Right lobe of liver (tissue), 6 donors: Measurements from ENCODE around the gene XIST. TPM values are rescaled to one million over a fixed set of nuclear protein-coding genes. Genes with fewer than 3 reads are reported as not detected.
"Not testable (repeated sequence)": the region's sequence is repeated elsewhere in the genome, so short reads cannot be mapped to it uniquely, and the experiment has no call there.

Experiments used
- ATAC-seq, 4 donors: fragments of 200-7000 bp; cut with Tn5 transposase; one replicate each; pipeline ENCODE4 v1.9.1; 2020; ENCODE audit warnings: mild to moderate bottlenecking in 4 of 4, moderate library complexity in 4 of 4
- DNase-seq, 3 donors: peaks; one replicate each; pipeline ENCODE4 v3.0.0-alpha.2; 2020
- H3K27ac ChIP-seq, 3 donors: fragments of 200-600 bp; one replicate each; pipeline ENCODE4 v1.8.0; 2022
- H3K27me3 ChIP-seq, 2 donors: fragments of 200-600 bp; one replicate each; pipeline ENCODE4 v1.8.0; 2022
- H3K36me3 ChIP-seq, 4 donors: fragments of 200-600 bp; sonication (generic) in 1 of 4; one replicate each; pipeline versions ENCODE4 v1.5.1 to v1.8.0; 2017 to 2022; ENCODE audit warnings: control low read depth in 1 of 4
- H3K4me1 ChIP-seq, 4 donors: fragments of 200-600 bp; sonication (generic) in 1 of 4; one replicate each; pipeline versions ENCODE4 v1.5.1 to v1.8.0; 2017 to 2022; ENCODE audit warnings: control low read depth in 1 of 4
- H3K4me3 ChIP-seq, 3 donors: fragments of 200-600 bp; one replicate each; pipeline ENCODE4 v1.8.0; 2022
- H3K9me3 ChIP-seq, 4 donors: fragments of 200-600 bp; sonication (generic) in 1 of 4; one replicate each; pipeline versions ENCODE4 v1.5.1 to v1.8.0; 2017 to 2022; ENCODE audit warnings: control low read depth in 1 of 4
- CTCF ChIP-seq, 4 donors: fragments of 200-600 bp in 3 of 4; fragments of 450-650 bp in 1 of 4; IDR thresholded peaks; one replicate each; pipeline versions ENCODE4 v1.5.1 to v1.8.0; 2016 to 2022; ENCODE audit warnings: antibody characterized with exemption in 4 of 4, mild to moderate bottlenecking in 2 of 4
- POLR2A ChIP-seq: fragments of 450-650 bp; IDR thresholded peaks from one replicate; pipeline ENCODE4 v1.6.1; 2017; ENCODE audit warnings: antibody characterized with exemption, mild to moderate bottlenecking
- WGBS: methylation state at CpG from one replicate; pipeline ENCODE4 v1.1.6; 2018; ENCODE audit warnings: low coverage, low lambda C conversion rate; ENCODE audit not compliant: insufficient coverage; ENCODE audit errors: missing lambda C conversion rate; 5-methylcytosine and 5-hydroxymethylcytosine counted together
- intact Hi-C, 2 donors: fragments of 100-400 bp; cut with DNase I; formaldehyde crosslinking; loops; one replicate each; pipeline versions ENCODE4 v1.11.2 to v1.14.1; 2022
- small RNA-seq, 2 experiments: library from RNA; depleted of rRNA; stranded (forward); fragments of <200 nt; gene quantifications; one replicate each; pipeline ENCODE3, GENCODE V24; 2016
- total RNA-seq, 6 experiments: library from RNA; depleted of rRNA in 2 of 6; stranded (reverse); fragments of >200 nt in 2 of 6; fragmentation: NEBNext Ultra II Directional in 3 of 6; extraction: Animal tissue kit (Norgen Biotek cat#: 25700) in 3 of 6; gene quantifications; one replicate each; pipeline versions ENCODE4 v1.1.0 to v1.2.4, GENCODE V29; 2016 to 2023
- donor health status: DM: no; HTN: yes; CAD: no.
- donor health status: DM: no; HTN: no; CAD: no.
- donor health status: DM: no; HTN: no; CAD: no.
- donor health status: DM: no; HTN: yes; CAD: no.
- donor health status: DM: no; HTN: yes; CAD: no.

Gene XIST
- total RNA-seq, 6 experiments from 2014 or later, result 0.11 to 178 (median 99.4) TPM

- H3K4me3 ChIP-seq, result no peak overlapping the region
- intact Hi-C loops, result no loop called here
- no peaks in the 10 kb centered on the region for H3K4me1 ChIP-seq
- no peaks in the 10 kb centered on the region for H3K9me3 ChIP-seq
- ATAC-seq, result no peak
- H3K36me3 ChIP-seq, result no peaks in the 10 kb centered on the region
- TF ChIP-seq CTCF (IDR thresholded peaks at IDR 0.05) (no peak), POLR2A (no peak)
- no peak for DNase-seq
- H3K27ac ChIP-seq, result no peak overlapping the region
- H3K27me3 ChIP-seq, result no peaks in the 10 kb centered on the region
Observed at GRCh38 chrX:73812256-73812655, 40.3 kb downstream of the XIST start.

GRCh38 chrX:73804109-73804508, 48.4 kb downstream of the XIST start:
- H3K27ac ChIP-seq, H3K36me3 ChIP-seq, H3K27me3 ChIP-seq, H3K9me3 ChIP-seq, H3K4me1 ChIP-seq, DNase-seq, H3K4me3 ChIP-seq, intact Hi-C loops, ATAC-seq: not testable (repeated sequence)
- 83% methylated on average over 1 of the region's 1 CpG for WGBS

GRCh38 chrX:73799888-73800287, 52.6 kb downstream of the XIST start:
- Histone ChIP-seq H3K9me3 (no peaks in the 10 kb centered on the region), H3K4me1 (no peaks in the 10 kb centered on the region), H3K27me3 (no peaks in the 10 kb centered on the region), H3K4me3 (no peak overlapping the region), H3K36me3 (no peaks in the 10 kb centered on the region), H3K27ac (no peak overlapping the region)
- ATAC-seq (no peak), DNase-seq (no peak)
- WGBS, result 54% methylated on average over 3 of the region's 3 CpGs
- TF ChIP-seq POLR2A, result no peak
- no peak for TF ChIP-seq CTCF (IDR thresholded peaks at IDR 0.05)
- intact Hi-C loops, result no loop called here

- ATAC-seq, H3K27ac ChIP-seq, H3K36me3 ChIP-seq, H3K4me1 ChIP-seq, H3K27me3 ChIP-seq, H3K9me3 ChIP-seq, DNase-seq, intact Hi-C loops, H3K4me3 ChIP-seq: not testable (repeated sequence)
- WGBS, result 90% methylated on average over 8 of the region's 8 CpGs
Observed at GRCh38 chrX:73792511-73792910, 60.0 kb downstream of the XIST start.

GRCh38 chrX:73785493-73785892, 67.0 kb downstream of the XIST start:
- Histone ChIP-seq H3K4me3 (no peak overlapping the region), H3K36me3 (no peaks in the 10 kb centered on the region), H3K9me3 (no peaks in the 10 kb centered on the region), H3K4me1 (no peaks in the 10 kb centered on the region), H3K27ac (no peak overlapping the region), H3K27me3 (no peaks in the 10 kb centered on the region)
- ATAC-seq (no peak), DNase-seq (no peak)
- TF ChIP-seq CTCF (IDR thresholded peaks at IDR 0.05), result no peak
- no peak for TF ChIP-seq POLR2A
- WGBS, result 20% methylated on average over 1 of the region's 1 CpG
- intact Hi-C loops, result no loop called here

Small RNAs within 50 kb of the gene (small RNA-seq; reads per million reads assigned to genes)
- gene RF01880, result 0 reads per million in 2 experiments
